ENCODE data around the gene TOMM20.

TOMM20 gene

GRCh38 chr1:235133086-235133485, 4.4 kb upstream of the TOMM20 start:
- DNase-seq, result no peak

- DNase-seq, result no peak
Observed at GRCh38 chr1:235131961-235132360, 3.3 kb upstream of the TOMM20 start.

DNA sequence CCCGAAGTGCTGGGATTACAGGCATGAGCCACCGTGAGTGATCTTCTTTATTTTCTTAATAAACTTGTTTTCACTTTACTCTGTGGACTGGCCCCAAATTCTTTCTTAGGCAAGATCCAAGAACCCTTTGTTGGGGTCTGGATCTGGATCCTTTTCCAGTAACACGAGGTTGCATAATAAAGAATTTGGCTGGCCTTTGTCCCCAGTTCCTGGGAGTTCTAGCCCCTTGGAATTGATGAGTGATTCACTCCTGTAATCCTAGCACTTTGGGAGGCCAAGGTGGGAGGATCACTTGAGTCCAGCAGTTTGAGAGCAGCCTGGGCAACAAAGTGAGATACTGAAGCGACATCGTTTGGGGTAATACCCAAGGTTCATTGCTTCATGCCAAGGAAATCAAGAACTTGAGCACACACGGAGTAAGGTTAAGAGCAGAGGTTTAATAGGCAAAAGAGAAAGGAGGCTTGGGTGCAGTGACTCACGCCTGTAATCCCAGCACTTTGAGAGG, 2.2 kb upstream of the TOMM20 start:
- DNase-seq, result no peak

DNA sequence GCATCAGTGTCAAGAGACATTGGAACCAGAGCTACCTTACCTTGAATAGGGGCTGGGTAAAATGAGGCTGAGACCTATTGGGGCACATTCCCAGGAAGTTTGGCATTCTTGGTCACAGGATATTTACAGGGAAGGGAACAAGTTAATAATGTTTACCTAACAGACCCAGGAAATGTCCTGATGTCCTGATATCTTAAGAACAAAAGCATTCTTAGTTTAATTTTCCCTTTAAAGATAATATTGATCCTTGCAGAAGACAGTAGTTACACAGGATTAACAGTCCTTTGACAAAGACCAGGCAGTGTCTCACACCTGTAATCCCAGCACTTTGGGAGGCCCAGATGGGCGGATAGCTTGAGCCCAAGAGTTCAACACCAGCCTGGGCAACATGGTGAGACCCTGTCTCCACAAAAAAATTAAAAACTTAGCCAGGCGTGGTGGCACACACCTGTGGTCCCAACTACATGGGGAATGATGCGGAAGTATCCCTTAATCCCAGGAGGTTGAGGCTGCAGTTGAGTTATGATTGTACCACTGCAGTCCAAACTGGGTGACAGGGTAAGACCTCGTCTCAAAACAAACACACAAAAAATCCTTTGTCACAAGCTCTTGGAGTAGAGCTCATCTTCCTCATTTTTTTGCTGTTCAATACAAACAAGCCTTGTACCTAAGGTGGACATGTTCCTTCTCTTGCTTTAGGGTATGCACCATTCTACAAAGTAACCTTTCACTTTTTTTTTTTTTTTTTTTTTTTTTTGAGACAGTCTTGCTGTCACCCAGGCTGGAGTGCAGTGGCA, 1.3 kb upstream of the TOMM20 start:
- no peak for DNase-seq

GRCh38 chr1:235127732-235128455, 743 bp downstream of the TOMM20 start:
- peak; percentile 1 to 6 for DNase-seq

- no peak for DNase-seq
Observed at GRCh38 chr1:235127203-235127602, 1.4 kb downstream of the TOMM20 start.

- no peak for DNase-seq
Observed at GRCh38 chr1:235124665-235125064, 4.0 kb downstream of the TOMM20 start.

GRCh38 chr1:235124111-235124510, 4.5 kb downstream of the TOMM20 start:
- DNase-seq, result no peak

DNA sequence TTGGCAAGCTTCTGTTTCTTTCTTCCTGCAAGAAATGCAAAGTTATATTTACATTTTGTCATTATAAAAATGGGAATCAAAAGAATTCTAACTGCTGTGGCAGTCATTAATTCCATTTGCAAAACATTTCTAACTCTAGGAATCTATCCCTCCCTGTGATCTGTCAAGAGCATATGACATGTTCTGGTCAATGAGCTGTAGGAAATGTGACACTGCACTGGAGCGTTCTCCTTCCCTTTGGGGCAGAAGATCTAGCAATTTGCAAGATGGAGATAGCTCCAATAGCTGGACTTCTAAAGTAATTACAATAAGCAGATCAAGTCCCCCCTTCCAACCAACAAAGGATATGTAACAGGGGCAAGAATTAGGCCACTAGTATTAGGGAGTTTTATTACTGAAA, 6.3 kb downstream of the TOMM20 start:
- DNase-seq, result no peak

GRCh38 chr1:235113183-235113917, 15.3 kb downstream of the TOMM20 start:
- DNase-seq, result no peak

GRCh38 chr1:235112297-235113182, 16.1 kb downstream of the TOMM20 start:
- no peak for DNase-seq

DNA sequence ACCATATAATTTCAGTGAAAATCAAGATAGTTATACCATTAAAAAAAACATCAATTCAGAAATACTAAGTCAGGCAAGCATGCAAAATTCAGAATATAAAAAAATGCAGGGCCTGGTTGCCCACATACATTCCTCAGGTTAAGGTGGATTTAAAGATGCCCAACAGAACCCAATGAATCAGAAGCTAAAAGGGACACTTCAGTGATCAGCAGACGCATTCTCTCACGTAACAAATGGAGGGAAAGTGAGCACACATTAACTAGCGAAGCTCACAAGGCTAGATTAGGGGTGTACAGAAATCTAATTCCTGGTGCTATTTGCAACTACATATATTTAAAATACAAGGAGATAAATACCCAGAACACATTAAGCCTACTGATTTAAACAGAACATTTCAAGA, 17.5 kb downstream of the TOMM20 start:
- DNase-seq, result no peak

DNA sequence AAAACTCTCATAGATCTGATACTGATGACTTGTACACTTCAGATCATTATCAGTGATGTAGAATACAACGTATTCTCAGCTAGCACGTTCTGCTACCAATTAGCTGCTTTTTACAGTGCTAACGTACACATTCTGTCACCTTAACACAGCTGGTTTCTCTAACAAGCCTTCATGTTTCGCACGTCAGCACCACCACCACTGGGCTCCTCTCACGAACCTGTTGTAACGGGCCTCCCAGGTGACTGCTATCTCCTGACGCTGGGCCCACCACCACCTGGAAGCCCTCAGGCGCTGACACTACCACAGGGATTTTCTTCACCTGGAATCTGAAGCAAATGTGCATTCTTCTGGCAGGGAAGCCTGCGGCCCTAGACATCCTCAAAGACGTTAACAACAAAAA, 19.8 kb downstream of the TOMM20 start:
- DNase-seq, result no peak

GRCh38 chr1:235108185-235108593, 20.4 kb downstream of the TOMM20 start:
- no peak for DNase-seq

GRCh38 chr1:235107368-235108184, 21.1 kb downstream of the TOMM20 start:
- DNase-seq, result no peak

DNA sequence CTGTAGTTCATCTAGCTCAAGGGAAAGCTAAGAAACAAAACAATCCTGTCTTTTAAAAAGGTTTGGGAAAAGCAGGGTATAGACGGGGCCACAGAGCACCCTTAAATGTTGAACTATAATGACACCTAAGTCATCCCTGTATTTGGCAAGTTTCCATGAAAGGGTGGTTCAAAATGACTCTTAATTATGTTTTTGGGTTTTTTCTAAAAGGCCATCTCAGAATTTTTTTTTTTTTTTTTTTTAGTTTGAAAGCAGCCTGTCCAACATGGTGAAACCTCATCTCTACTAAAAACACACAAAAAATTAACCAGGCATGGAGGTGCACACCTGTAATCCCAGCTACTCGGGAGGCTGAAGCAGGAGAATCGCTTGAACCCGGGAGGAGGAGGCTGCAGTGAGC, 22.2 kb downstream of the TOMM20 start:
- DNase-seq, result no peak

- no peak for DNase-seq
Observed at GRCh38 chr1:235105051-235106043, 23.3 kb downstream of the TOMM20 start.

- no peak for DNase-seq
Observed at GRCh38 chr1:235102993-235103411, 25.6 kb downstream of the TOMM20 start.

- no peak for DNase-seq
Observed at GRCh38 chr1:235102259-235102582, 26.4 kb downstream of the TOMM20 start.
